ENCODE measurements around the gene FAM20B. TPM values are rescaled to one million over a fixed set of nuclear protein-coding genes. Genes with fewer than 3 reads are reported as not detected.

Gene FAM20B
- total and polyA plus RNA-seq, 2 donors (not counting 1 experiment from before 2014, with no cell fraction given), result 5.2 to 32.8 TPM

- Mint-ChIP-seq H3K27ac (no peak overlapping the region), H3K27me3 (no peaks in the 10 kb centered on the region), H3K4me3 (no peak overlapping the region), H3K4me1 (peaks cover 7% of the 10 kb centered on the region), H3K9me3 (ENCODE audit: insufficient read depth) (no peaks in the 10 kb centered on the region)
- Histone ChIP-seq H3K27me3 (replicated peaks in 1 of 4; ENCODE audit: control extremely low read depth in 1 of 4, control insufficient read depth in 3 of 4, insufficient read depth in 4 of 4, low read length in 3 of 4) (no peaks in the 10 kb centered on the region), H3K9me3 (ENCODE audit: control extremely low read depth in 1 of 3, control insufficient read depth in 2 of 3, insufficient read depth in 1 of 3, low read length in 2 of 3) (peaks cover 0 to 19% (median 1%) of the 10 kb centered on the region in 3 donors), H3K4me2 (replicated peaks; ENCODE audit: low read depth, low read length, poor library complexity, severe bottlenecking) (no peak overlapping the region), H3K36me3 (replicated peaks in 1 of 2; ENCODE audit: control extremely low read depth in 1 of 2, control insufficient read depth in 1 of 2, extremely low read depth in 1 of 2, insufficient read depth in 2 of 2, low read length in 1 of 2) (no peaks in the 10 kb centered on the region), H4K20me1 (ENCODE audit: control insufficient read depth, insufficient read depth, low read length, poor library complexity, severe bottlenecking) (no peaks in the 10 kb centered on the region), H3K79me2 (ENCODE audit: control insufficient read depth, insufficient read depth, low read length) (no peaks in the 10 kb centered on the region), H2AFZ (ENCODE audit: insufficient read depth, low read depth, low read length, poor library complexity, severe bottlenecking) (no peak overlapping the region), H3K4me3 (ENCODE audit: control extremely low read depth in 1 of 5, extremely low read depth in 1 of 5, insufficient read depth in 1 of 5, low read depth in 2 of 5, low read length in 4 of 5) (no peak overlapping the region), H3K4me1 (ENCODE audit: control insufficient read depth in 2 of 2, insufficient read depth in 2 of 2, low read length in 2 of 2) (peaks cover 7 to 10% of the 10 kb centered on the region in 2 donors), H3K9ac (ENCODE audit: low read length) (no peak overlapping the region), H3K27ac (ENCODE audit: low read length in 2 of 2) (no peak overlapping the region)
- POLR2A ChIA-PET, result no interaction called here
- CTCF ChIA-PET, result interaction anchor here (0.6 to 13.6 kb wide), 2 partner anchors 16 to 463 kb away, joined by 3 to 594 read pairs; no protein-coding TSS in a partner anchor
- no peak for DNase-seq
- TF ChIP-seq EZH2 (IDR thresholded peaks at IDR 0.05; ENCODE audit: borderline replicate concordance, insufficient read depth, low read depth, low read length, poor library complexity, severe bottlenecking) (no peak), CTCF (IDR thresholded peaks at IDR 0.05) (no peak)
- 95% methylated on average over 2 of the region's 3 CpGs for WGBS (ENCODE audit: insufficient coverage)
- intact Hi-C loops (cut with micrococcal nuclease), result no loop called here
- no peak for ATAC-seq (ENCODE audit: low read depth)
Observed at GRCh38 chr1:178998295-178998694, 27.4 kb upstream of the FAM20B start.

GRCh38 chr1:178999061-178999460 lies 26.6 kb upstream of the FAM20B start:
- H3K27ac ChIP-seq (ENCODE audit: low read length in 2 of 2), result no peak overlapping the region
- H3K79me2 ChIP-seq (ENCODE audit: control insufficient read depth, insufficient read depth, low read length), result no peaks in the 10 kb centered on the region
- H3K9me3 Mint-ChIP-seq (ENCODE audit: insufficient read depth), result no peaks in the 10 kb centered on the region
- no peak overlapping the region for H3K4me3 ChIP-seq (ENCODE audit: control extremely low read depth in 1 of 5, extremely low read depth in 1 of 5, insufficient read depth in 1 of 5, low read depth in 2 of 5, low read length in 4 of 5)
- no CpG with 5 or more reads among the region's 5 CpGs for WGBS (ENCODE audit: insufficient coverage)
- no peak for TF ChIP-seq CTCF (IDR thresholded peaks at IDR 0.05)
- no peak for TF ChIP-seq EZH2 (IDR thresholded peaks at IDR 0.05; ENCODE audit: borderline replicate concordance, insufficient read depth, low read depth, low read length, poor library complexity, severe bottlenecking)
- intact Hi-C loops (cut with micrococcal nuclease), result no loop called here
- no peak overlapping the region for H3K4me3 Mint-ChIP-seq
- H3K4me1 Mint-ChIP-seq, result peaks cover 11% of the 10 kb centered on the region
- DNase-seq (no peak), ATAC-seq (ENCODE audit: low read depth) (no peak)
- H3K9ac ChIP-seq (ENCODE audit: low read length), result no peak overlapping the region
- no peaks in the 10 kb centered on the region for H4K20me1 ChIP-seq (ENCODE audit: control insufficient read depth, insufficient read depth, low read length, poor library complexity, severe bottlenecking)
- H3K36me3 ChIP-seq (replicated peaks in 1 of 2; ENCODE audit: control extremely low read depth in 1 of 2, control insufficient read depth in 1 of 2, extremely low read depth in 1 of 2, insufficient read depth in 2 of 2, low read length in 1 of 2), result no peaks in the 10 kb centered on the region
- CTCF ChIA-PET, result interaction anchor here (0.6 to 13.6 kb wide), 2 partner anchors 15 to 464 kb away, joined by 3 to 594 read pairs; no protein-coding TSS in a partner anchor
- H3K27me3 ChIP-seq (replicated peaks in 1 of 4; ENCODE audit: control extremely low read depth in 1 of 4, control insufficient read depth in 3 of 4, insufficient read depth in 4 of 4, low read length in 3 of 4), result no peaks in the 10 kb centered on the region
- H3K4me1 ChIP-seq (ENCODE audit: control insufficient read depth in 2 of 2, insufficient read depth in 2 of 2, low read length in 2 of 2), result peaks cover 7 to 18% of the 10 kb centered on the region in 2 donors
- no peak overlapping the region for H3K4me2 ChIP-seq (replicated peaks; ENCODE audit: low read depth, low read length, poor library complexity, severe bottlenecking)
- H2AFZ ChIP-seq (ENCODE audit: insufficient read depth, low read depth, low read length, poor library complexity, severe bottlenecking), result no peak overlapping the region
- H3K9me3 ChIP-seq (ENCODE audit: control extremely low read depth in 1 of 3, control insufficient read depth in 2 of 3, insufficient read depth in 1 of 3, low read length in 2 of 3), result peaks cover 0 to 19% (median 1%) of the 10 kb centered on the region in 3 donors
- no peak overlapping the region for H3K27ac Mint-ChIP-seq
- no peaks in the 10 kb centered on the region for H3K27me3 Mint-ChIP-seq
- POLR2A ChIA-PET, result no interaction called here

All from B cell (primary cell).